ENCODE results near the gene VSIR.

The VSIR gene

GRCh38 chr10:71773221-71773971 lies at the start of gene VSIR:
VSIR (minus strand) TSS chr10:71773520; CDS start chr10:71773439, 81 bp downstream.
- peak; percentile 91 to 95 for DNase-seq

GRCh38 chr10:71821909-71822763 lies 48.8 kb upstream of the VSIR start:
- no peak for DNase-seq

- DNase-seq, result no peak
These were observed 47.6 kb upstream of the VSIR start for GRCh38 chr10:71820966-71821365.

- no peak for DNase-seq
These were observed 46.7 kb upstream of the VSIR start for GRCh38 chr10:71819985-71820384.

- no peak for DNase-seq
These were observed 46.1 kb upstream of the VSIR start for GRCh38 chr10:71819441-71819861.

GRCh38 chr10:71818674-71819260 lies 45.4 kb upstream of the VSIR start:
- DNase-seq, result no peak

- DNase-seq, result peak in 1 of 2 donors; percentile 64
These were observed 44.7 kb upstream of the VSIR start for GRCh38 chr10:71817831-71818655.

GRCh38 chr10:71816936-71817618 lies 43.8 kb upstream of the VSIR start:
- no peak for DNase-seq

GRCh38 chr10:71816421-71816851 lies 43.1 kb upstream of the VSIR start:
- no peak for DNase-seq

- DNase-seq, result no peak
These were observed 42.3 kb upstream of the VSIR start for GRCh38 chr10:71815515-71816130.

- DNase-seq, result no peak
These were observed 41.6 kb upstream of the VSIR start for GRCh38 chr10:71814922-71815411.

- DNase-seq, result no peak
These were observed 39.7 kb upstream of the VSIR start for GRCh38 chr10:71812913-71813590.

- DNase-seq, result peak; percentile 74 to 78
These were observed 38.9 kb upstream of the VSIR start for GRCh38 chr10:71812016-71812912.

GRCh38 chr10:71811351-71811750 lies 38.0 kb upstream of the VSIR start:
- DNase-seq, result no peak

GRCh38 chr10:71810048-71810750 lies 36.9 kb upstream of the VSIR start:
- no peak for DNase-seq

GRCh38 chr10:71809628-71810027 lies 36.3 kb upstream of the VSIR start:
- no peak for DNase-seq

GRCh38 chr10:71807557-71808510 lies 34.5 kb upstream of the VSIR start:
- DNase-seq, result no peak

All from CD4-positive, alpha-beta T cell treated with Interleukin-4 for 1 hour (primary cell).